Tibial nerve (tissue), 4 donors: ENCODE measurements around the gene MCHR1. TPM values are rescaled to one million over a fixed set of nuclear protein-coding genes. Genes with fewer than 3 reads are reported as not detected.

Experiments used
- DNase-seq, 2 donors: peaks; one replicate each; pipeline ENCODE4 v3.0.0-alpha.2; 2019; ENCODE audit warnings: low spot score in 2 of 2
- H3K27ac ChIP-seq, 4 donors: fragments of 200-600 bp; sonication (generic) in 3 of 4; one replicate each; pipeline ENCODE4 v1.5.1; 2017 to 2019; ENCODE audit warnings: mild to moderate bottlenecking in 1 of 4
- H3K27me3 ChIP-seq, 2 donors: fragments of 200-600 bp; sonication (generic) in 1 of 2; one replicate each; pipeline versions ENCODE4 v1.5.1 to v1.6.0; 2017 to 2019
- H3K36me3 ChIP-seq, 3 donors: fragments of 200-600 bp; sonication (generic); one replicate each; pipeline ENCODE4 v1.5.1; 2018 to 2019
- H3K4me1 ChIP-seq, 4 donors: fragments of 200-600 bp; sonication (generic) in 3 of 4; one replicate each; pipeline ENCODE4 v1.5.1; 2017 to 2019
- H3K4me3 ChIP-seq, 4 donors: fragments of 200-600 bp; sonication (generic) in 3 of 4; one replicate each; pipeline ENCODE4 v1.5.1; 2017 to 2019; ENCODE audit warnings: mild to moderate bottlenecking in 1 of 4, moderate library complexity in 1 of 4
- H3K9me3 ChIP-seq, 4 donors: fragments of 200-600 bp; sonication (generic) in 3 of 4; one replicate each; pipeline ENCODE4 v1.5.1; 2017 to 2019
- CTCF ChIP-seq, 5 experiments: fragments of 200-600 bp in 3 of 5; fragments of 450-650 bp in 2 of 5; sonication (generic) in 3 of 5; IDR thresholded peaks; one replicate each; pipeline ENCODE4 v1.5.1; 2016 to 2019; ENCODE audit warnings: antibody characterized with exemption in 5 of 5, mild to moderate bottlenecking in 3 of 5, moderate library complexity in 2 of 5
- EP300 ChIP-seq, 2 donors: sonication (generic); formaldehyde crosslinking; IDR thresholded peaks; one replicate each; pipeline ENCODE4 v1.6.1; 2017; ENCODE audit warnings: antibody characterized with exemption in 2 of 2, mild to moderate bottlenecking in 1 of 2
- POLR2A ChIP-seq, 2 donors: fragments of 450-650 bp; IDR thresholded peaks; one replicate each; pipeline ENCODE4 v1.6.1; 2017; ENCODE audit warnings: antibody characterized with exemption in 2 of 2, mild to moderate bottlenecking in 2 of 2, moderate library complexity in 2 of 2
- WGBS, 2 donors: methylation state at CpG; one replicate each; pipeline ENCODE4 v1.1.5; 2018; 5-methylcytosine and 5-hydroxymethylcytosine counted together
- total RNA-seq, 4 donors: library from RNA; depleted of rRNA; stranded (reverse); fragments of >200 nt; gene quantifications; one replicate each; pipeline ENCODE4 v1.1.0, GENCODE V29; 2016

The MCHR1 gene
- total RNA-seq, 4 donors from 2014 or later: 0.39 to 1.0 TPM; not detected in 2

DNA sequence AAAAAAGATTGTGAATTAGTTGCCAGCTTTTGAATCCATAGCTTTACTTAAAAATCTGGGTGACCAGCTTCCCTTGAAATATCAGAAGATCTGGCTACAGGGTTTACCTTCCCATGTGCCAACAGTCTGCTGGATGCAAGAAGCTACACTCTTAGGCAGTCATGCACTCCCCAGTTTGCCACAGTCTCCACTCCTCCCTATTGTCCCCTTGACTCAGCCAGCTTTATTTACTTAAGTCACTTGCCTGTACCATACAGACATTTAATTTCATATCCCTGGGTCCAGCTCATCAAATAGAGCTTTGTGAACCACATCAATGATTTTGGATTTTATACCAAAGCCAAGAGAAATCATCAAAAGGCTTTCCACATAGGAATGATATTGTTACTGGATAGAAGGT is 12.2 kb downstream of the MCHR1 start:
- Histone ChIP-seq H3K4me3 (no peak overlapping the region), H3K9me3 (no peaks in the 10 kb centered on the region)
- TF ChIP-seq CTCF (IDR thresholded peaks at IDR 0.05) (no peak), POLR2A (IDR thresholded peaks at IDR 0.05) (no peak), EP300 (IDR thresholded peaks at IDR 0.05) (no peak)

DNA sequence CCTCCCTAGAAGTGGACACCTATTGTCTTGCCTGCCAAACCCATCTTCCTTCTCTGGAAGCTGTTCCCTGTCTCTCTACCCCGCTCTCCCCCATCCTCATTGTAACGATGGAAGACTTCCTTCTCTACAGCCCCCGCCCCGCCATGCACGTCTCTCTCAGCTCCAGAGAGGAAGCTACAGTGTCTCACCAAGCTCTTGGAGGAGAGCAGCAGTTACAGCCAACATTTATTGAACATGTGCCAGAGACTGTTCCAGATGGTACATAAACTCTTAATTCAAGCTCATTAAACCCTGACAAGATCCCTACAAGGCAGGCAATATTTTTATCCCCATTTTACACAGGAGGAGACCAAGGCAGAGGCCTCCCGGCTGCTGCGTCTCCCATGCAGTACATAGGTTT is 15.1 kb downstream of the MCHR1 start:
- WGBS, 2 donors: 49 to 68% methylated on average over 7 of the region's 7 CpGs
- Histone ChIP-seq H3K9me3 (no peaks in the 10 kb centered on the region), H3K4me3 (no peak overlapping the region), H3K4me1 (no peaks in the 10 kb centered on the region), H3K27me3 (no peaks in the 10 kb centered on the region), H3K36me3 (no peaks in the 10 kb centered on the region), H3K27ac (no peak overlapping the region)
- TF ChIP-seq CTCF (IDR thresholded peaks at IDR 0.05) (no peak), EP300 (IDR thresholded peaks at IDR 0.05) (no peak), POLR2A (IDR thresholded peaks at IDR 0.05) (no peak)
- DNase-seq: no peak

More for the DNA sequence above, 12.2 kb downstream of the MCHR1 start:
- no peaks in the 10 kb centered on the region for H3K4me1 ChIP-seq
- no peak overlapping the region for H3K27ac ChIP-seq
- H3K36me3 ChIP-seq: no peaks in the 10 kb centered on the region
- DNase-seq: no peak
- no peaks in the 10 kb centered on the region for H3K27me3 ChIP-seq

GRCh38 chr22:40701274-40701673 is 22.0 kb downstream of the MCHR1 start:
- no peaks in the 10 kb centered on the region for H3K9me3 ChIP-seq
- H3K4me1 ChIP-seq: no peaks in the 10 kb centered on the region
- H3K27ac ChIP-seq: no peak overlapping the region
- WGBS, 2 donors: 90 to 92% methylated on average over 7 of the region's 7 CpGs
- no peak for DNase-seq
- H3K4me3 ChIP-seq: no peak overlapping the region
- no peaks in the 10 kb centered on the region for H3K27me3 ChIP-seq
- TF ChIP-seq EP300 (IDR thresholded peaks at IDR 0.05) (no peak), POLR2A (IDR thresholded peaks at IDR 0.05) (no peak), CTCF (IDR thresholded peaks at IDR 0.05) (no peak)
- no peaks in the 10 kb centered on the region for H3K36me3 ChIP-seq

GRCh38 chr22:40703174-40703573 is 23.9 kb downstream of the MCHR1 start:
- 86 to 100% methylated on average over 1 of the region's 1 CpG for WGBS, 2 donors
- Histone ChIP-seq H3K4me1 (no peaks in the 10 kb centered on the region), H3K27ac (no peak overlapping the region), H3K4me3 (no peak overlapping the region), H3K9me3 (no peaks in the 10 kb centered on the region), H3K27me3 (no peaks in the 10 kb centered on the region), H3K36me3 (no peaks in the 10 kb centered on the region)
- TF ChIP-seq EP300 (IDR thresholded peaks at IDR 0.05) (no peak), CTCF (IDR thresholded peaks at IDR 0.05) (no peak)
- no peak for DNase-seq

GRCh38 chr22:40703736-40704135 is 24.5 kb downstream of the MCHR1 start:
- Histone ChIP-seq H3K27ac (no peak overlapping the region), H3K4me3 (no peak overlapping the region), H3K9me3 (no peaks in the 10 kb centered on the region), H3K4me1 (no peaks in the 10 kb centered on the region), H3K36me3 (no peaks in the 10 kb centered on the region), H3K27me3 (no peaks in the 10 kb centered on the region)
- TF ChIP-seq EP300 (IDR thresholded peaks at IDR 0.05) (no peak), POLR2A (IDR thresholded peaks at IDR 0.05) (no peak), CTCF (IDR thresholded peaks at IDR 0.05) (no peak)
- DNase-seq: no peak
- 72 to 92% methylated on average over 5 of the region's 5 CpGs for WGBS, 2 donors
